Astrocyte (in vitro differentiated cells and primary cell): Measurements from ENCODE around the gene OR10V1.

ENCODE experiments used
- EZH2 ChIP-seq: IDR thresholded peaks from 2 replicates; pipeline ENCODE4 v1.6.1; 2012; ENCODE audit warnings: mild to moderate bottlenecking, low read length, inconsistent platforms; ENCODE audit not compliant: insufficient read depth
- TF ChIP-seq, protein P1 (sequence below): IDR thresholded peaks from 2 replicates; pipeline ENCODE4 v1.5.1; 2011; ENCODE audit warnings: low read depth, mild to moderate bottlenecking, inconsistent platforms, low read length, moderate library complexity; ENCODE audit not compliant: insufficient read depth

DNA sequence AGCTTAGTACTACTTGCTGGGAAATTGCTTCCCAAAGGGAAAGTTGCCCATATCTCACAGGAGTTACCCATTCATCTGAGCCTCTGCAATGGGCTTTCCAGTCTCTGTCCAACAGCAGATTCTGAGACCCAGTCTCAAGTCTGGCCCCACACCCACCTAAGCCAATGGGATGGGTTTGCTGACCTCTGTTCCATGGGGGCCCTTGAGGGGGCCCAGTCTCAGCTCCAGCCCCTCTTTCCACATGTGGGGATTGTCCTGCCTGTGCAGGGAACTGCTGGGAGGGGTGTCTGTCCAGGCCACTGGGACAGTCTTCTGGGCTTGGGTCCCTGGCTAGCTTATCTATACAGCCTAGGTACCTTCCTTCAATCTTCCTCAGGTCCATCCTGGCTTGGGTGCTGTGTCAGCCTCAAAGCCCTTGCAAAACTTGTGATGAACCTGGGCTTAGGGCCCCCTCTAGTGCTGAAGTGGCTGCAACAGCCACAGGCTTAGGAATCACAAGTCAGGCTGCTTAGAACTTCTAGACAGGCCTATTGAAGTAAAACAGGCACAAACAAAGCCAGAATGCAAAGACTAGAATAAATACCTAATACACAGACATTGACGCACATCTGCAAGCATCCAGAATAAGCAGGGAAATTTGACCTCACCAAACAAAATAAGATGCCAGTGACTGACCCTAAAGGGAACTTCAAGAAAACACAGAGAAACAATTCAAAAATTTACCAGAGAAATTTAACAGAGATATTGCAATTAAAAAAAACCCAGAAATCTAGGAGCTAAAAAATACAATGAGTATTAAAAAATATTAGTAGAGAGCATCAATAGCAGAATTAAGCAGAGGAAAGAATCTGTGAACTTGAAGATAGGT lies 33.1 kb downstream of the OR10V1 start:
- TF ChIP-seq, protein P1, sequence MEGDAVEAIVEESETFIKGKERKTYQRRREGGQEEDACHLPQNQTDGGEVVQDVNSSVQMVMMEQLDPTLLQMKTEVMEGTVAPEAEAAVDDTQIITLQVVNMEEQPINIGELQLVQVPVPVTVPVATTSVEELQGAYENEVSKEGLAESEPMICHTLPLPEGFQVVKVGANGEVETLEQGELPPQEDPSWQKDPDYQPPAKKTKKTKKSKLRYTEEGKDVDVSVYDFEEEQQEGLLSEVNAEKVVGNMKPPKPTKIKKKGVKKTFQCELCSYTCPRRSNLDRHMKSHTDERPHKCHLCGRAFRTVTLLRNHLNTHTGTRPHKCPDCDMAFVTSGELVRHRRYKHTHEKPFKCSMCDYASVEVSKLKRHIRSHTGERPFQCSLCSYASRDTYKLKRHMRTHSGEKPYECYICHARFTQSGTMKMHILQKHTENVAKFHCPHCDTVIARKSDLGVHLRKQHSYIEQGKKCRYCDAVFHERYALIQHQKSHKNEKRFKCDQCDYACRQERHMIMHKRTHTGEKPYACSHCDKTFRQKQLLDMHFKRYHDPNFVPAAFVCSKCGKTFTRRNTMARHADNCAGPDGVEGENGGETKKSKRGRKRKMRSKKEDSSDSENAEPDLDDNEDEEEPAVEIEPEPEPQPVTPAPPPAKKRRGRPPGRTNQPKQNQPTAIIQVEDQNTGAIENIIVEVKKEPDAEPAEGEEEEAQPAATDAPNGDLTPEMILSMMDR: peak; percentile 77
- no peak for TF ChIP-seq EZH2
